ENCODE results near the gene ZNF688.
"Not testable (repeated sequence)": the region's sequence is repeated elsewhere in the genome, so short reads cannot be mapped to it uniquely, and the experiment has no call there.

Gene ZNF688

GRCh38 chr16:30535106-30535776 lies 36.3 kb downstream of the ZNF688 start:
- no peak for DNase-seq (ENCODE audit: low read depth in 1 of 2, low spot score in 1 of 2)

- peak; percentile 86 to 90 for DNase-seq (ENCODE audit: low read depth in 1 of 2, low spot score in 1 of 2)
These were observed 37.0 kb downstream of the ZNF688 start, which contains the start of gene ZNF747 for GRCh38 chr16:30534368-30535105. TSS of gene ZNF747 (minus strand) at chr16:30534858. CDS start at chr16:30534679, 179 bp downstream.

GRCh38 chr16:30533748-30534367 lies 37.7 kb downstream of the ZNF688 start:
- DNase-seq (ENCODE audit: low read depth in 1 of 2, low spot score in 1 of 2) = no peak

- DNase-seq (ENCODE audit: low read depth in 1 of 2, low spot score in 1 of 2) = no peak
These were observed 38.4 kb downstream of the ZNF688 start for GRCh38 chr16:30533146-30533522.

GRCh38 chr16:30532285-30533145 lies 39.0 kb downstream of the ZNF688 start:
- no peak for DNase-seq (ENCODE audit: low read depth in 1 of 2, low spot score in 1 of 2)

- no peak for DNase-seq (ENCODE audit: low read depth in 1 of 2, low spot score in 1 of 2)
These were observed 41.1 kb downstream of the ZNF688 start for GRCh38 chr16:30530163-30531037.

GRCh38 chr16:30528799-30529457 lies 42.6 kb downstream of the ZNF688 start:
- no peak for DNase-seq (ENCODE audit: low read depth in 1 of 2, low spot score in 1 of 2)

GRCh38 chr16:30527635-30528178 lies 43.8 kb downstream of the ZNF688 start:
- DNase-seq (ENCODE audit: low read depth in 1 of 2, low spot score in 1 of 2) = no peak

- DNase-seq (ENCODE audit: low read depth in 1 of 2, low spot score in 1 of 2) = peak; percentile 79 to 83
These were observed 44.5 kb downstream of the ZNF688 start for GRCh38 chr16:30526823-30527634.

GRCh38 chr16:30526137-30526822 lies 45.2 kb downstream of the ZNF688 start, which contains the start of gene ZNF768:
TSS of gene ZNF768 (minus strand) at chr16:30526566. CDS start at chr16:30526413, 153 bp downstream.
- peak in 1 of 2 donors; percentile 12 for DNase-seq (ENCODE audit: low read depth in 1 of 2, low spot score in 1 of 2)

- no peak for DNase-seq (ENCODE audit: low read depth in 1 of 2, low spot score in 1 of 2)
These were observed 45.7 kb downstream of the ZNF688 start for GRCh38 chr16:30525844-30526136.

- DNase-seq (ENCODE audit: low read depth in 1 of 2, low spot score in 1 of 2) = no peak
These were observed 46.6 kb downstream of the ZNF688 start for GRCh38 chr16:30524575-30525568.

GRCh38 chr16:30523768-30524574 lies 47.5 kb downstream of the ZNF688 start:
- DNase-seq (ENCODE audit: low read depth in 1 of 2, low spot score in 1 of 2) = no peak

- DNase-seq (ENCODE audit: low read depth in 1 of 2, low spot score in 1 of 2) = not testable (repeated sequence)
These were observed 48.6 kb downstream of the ZNF688 start for GRCh38 chr16:30522702-30523463.

Data from stimulated activated CD4-positive, alpha-beta T cell treated with anti-CD3 and anti-CD28 coated beads, Interleukin-15, amount 100 ng/mL, for 1 hour (primary cell).